K562 (cell line): ENCODE results near the gene PDE2A. TPM values are rescaled to one million over a fixed set of nuclear protein-coding genes. Genes with fewer than 3 reads are reported as not detected.
A peak's percentile ranks its signal among the peaks of the same experiment; 100 is the strongest.

Experiments used
- ATAC-seq: fragments of 200-7000 bp; cut with Tn5 transposase; 3 replicates; pipeline ENCODE4 v1.9.1; 2020; ENCODE audit warnings: moderate library complexity
- BruUV-seq: library from RNA; stranded (reverse); fragments of 400-500 nt; replicated peaks from 2 replicates; lab custom pipeline; 2021; lab: Mats Ljungman, UMichigan
- CTCF ChIA-PET: fragments of 300-600 bp; formaldehyde crosslinking; extraction: SDS; loops from one replicate; lab custom pipeline; 2021; ENCODE audit warnings: low intra/inter-chr PET ratio; lab: Yijun Ruan, JAX
- POLR2A ChIA-PET: fragments of 300-600, 350-650 bp; sonication (Branson Sonifier 250); formaldehyde crosslinking; extraction: SDS; loops from one replicate; lab custom pipeline; 2021; ENCODE audit warnings: antibody characterized with exemption, inconsistent platforms; lab: Yijun Ruan, JAX
- DNase-seq, 4 experiments: peaks; one replicate each; pipeline versions ENCODE4 v3.0.0 to v3.0.0-alpha.2; 2011 to 2018; ENCODE audit warnings: low spot score in 3 of 4, mixed read lengths in 3 of 4; ENCODE audit errors: extremely low read depth in 1 of 4
- FAIRE-seq: peaks from 2 replicates; lab custom pipeline; 2011; peaks lifted over from hg19 to GRCh38; lab: Jason Lieb, UNC
- H2AFZ ChIP-seq: 2 replicates; pipeline ENCODE4 v1.6.0; 2011; ENCODE audit warnings: low read depth, low read length, control low read depth, inconsistent platforms
- H3K27ac ChIP-seq: fragments of 200-600 bp; 3 replicates; pipeline ENCODE4 v1.8.0; 2011; ENCODE audit warnings: low read depth, mild to moderate bottlenecking, control low read depth, inconsistent platforms, low read length, moderate library complexity, mixed read lengths; ENCODE audit errors: extremely low read depth
- H3K27me3 ChIP-seq, 2 experiments: fragments of 300-600 bp in 1 of 2; 2 replicates in 1 of 2; 3 replicates in 1 of 2; pipeline versions ENCODE4 v1.6.0 to v1.8.0; 2011; ENCODE audit warnings: inconsistent platforms in 2 of 2, low read length in 2 of 2, mild to moderate bottlenecking in 1 of 2, mixed read lengths in 1 of 2, moderate library complexity in 1 of 2; ENCODE audit not compliant: control insufficient read depth in 2 of 2, insufficient read depth in 2 of 2
- H3K36me3 ChIP-seq: fragments of 300-600 bp; 3 replicates; pipeline ENCODE4 v1.8.0; 2011; ENCODE audit warnings: mild to moderate bottlenecking, low read length, inconsistent platforms; ENCODE audit not compliant: control insufficient read depth, insufficient read depth
- H3K4me1 ChIP-seq, 2 experiments: fragments of 200-600 bp in 1 of 2; replicated peaks in 1 of 2; 2 replicates in 1 of 2; 3 replicates in 1 of 2; pipeline versions ENCODE4 v1.5.1 to v1.8.0; 2011; ENCODE audit warnings: inconsistent platforms in 2 of 2, low read length in 2 of 2, mild to moderate bottlenecking in 1 of 2, mixed read lengths in 1 of 2, moderate library complexity in 1 of 2; ENCODE audit not compliant: control insufficient read depth in 2 of 2, insufficient read depth in 2 of 2
- H3K4me2 ChIP-seq: 2 replicates; pipeline ENCODE4 v1.6.1; 2011; ENCODE audit warnings: low read length, control low read depth, inconsistent platforms, mixed read lengths; ENCODE audit not compliant: insufficient read depth
- H3K4me3 ChIP-seq: fragments of 200-600 bp; sonication (generic), shearing (Covaris generic); 2 replicates; pipeline ENCODE4 v1.5.1; 2016; ENCODE audit warnings: control low read depth, inconsistent platforms
- H3K79me2 ChIP-seq: fragments of 200-600 bp; 3 replicates; pipeline ENCODE4 v1.8.0; 2011; ENCODE audit warnings: low read length, inconsistent platforms; ENCODE audit not compliant: control insufficient read depth, insufficient read depth
- H3K9ac ChIP-seq, 2 experiments: 2 replicates each; pipeline versions ENCODE4 v1.6.0 to v1.6.1; 2011; ENCODE audit warnings: low read depth in 2 of 2, low read length in 2 of 2, control low read depth in 1 of 2, inconsistent platforms in 1 of 2, mild to moderate bottlenecking in 1 of 2, mixed read lengths in 1 of 2; ENCODE audit not compliant: insufficient read depth in 1 of 2
- H3K9me1 ChIP-seq: one replicate; pipeline ENCODE4 v1.6.0; 2011; ENCODE audit warnings: inconsistent platforms, mild to moderate bottlenecking, low read length, moderate library complexity; ENCODE audit not compliant: control insufficient read depth, insufficient read depth
- H3K9me3 ChIP-seq: replicated peaks from 2 replicates; pipeline ENCODE4 v1.5.1; 2011; ENCODE audit warnings: low read depth, low read length, inconsistent platforms; ENCODE audit not compliant: control insufficient read depth, insufficient read depth
- H4K20me1 ChIP-seq: replicated peaks from 2 replicates; pipeline ENCODE4 v1.6.1; 2011; ENCODE audit warnings: low read length, inconsistent platforms, mixed read lengths; ENCODE audit not compliant: control insufficient read depth, insufficient read depth
- CEBPB ChIP-seq: fragments of 450-650 bp; IDR thresholded peaks from 2 replicates; pipeline ENCODE4 v1.6.1; 2016; ENCODE audit warnings: missing genetic modification characterization, missing compliant biosample characterization
- NFIC ChIP-seq: fragments of 450-650 bp; IDR thresholded peaks from 2 replicates; pipeline ENCODE4 v1.6.1; 2017; ENCODE audit warnings: mild to moderate bottlenecking, inconsistent platforms
- WGBS: fragments of 100-300 bp; shearing (Covaris generic); methylation state at CpG from one replicate; pipeline ENCODE4 v1.1.6; 2016; ENCODE audit warnings: low coverage, mixed read lengths; ENCODE audit not compliant: insufficient coverage; ENCODE audit errors: missing lambda C conversion rate; 5-methylcytosine and 5-hydroxymethylcytosine counted together
- in situ Hi-C: fragments of 300-500 bp; cut with MboI; formaldehyde crosslinking; loops from 4 replicates; pipeline ENCODE4 v1.15.0; 2018; ENCODE audit warnings: inconsistent platforms, mixed read lengths
- intact Hi-C: fragments of 100-400 bp; cut with micrococcal nuclease; formaldehyde crosslinking; loops from 2 replicates; pipeline ENCODE4 v1.14.2; 2022
- polyA plus RNA-seq, 8 experiments: library from polyadenylated mRNA; depleted of rRNA in 4 of 8; stranded (reverse) in 5 of 8; unstranded in 3 of 8; fragments of >200 nt; fragmentation: Nextera tagmentation in 2 of 8; fragmentation: Illumina TruSeq in 1 of 8; extraction: Ambion mirVana in 2 of 8; extraction: Trizol in 1 of 8; gene quantifications; 2 replicates each; pipeline versions ENCODE4 v1.2.1 to v1.2.3, GENCODE V29; 2011 to 2014; ENCODE audit warnings: inconsistent platforms in 1 of 8, missing spikeins in 1 of 8
- total RNA-seq, 7 experiments: library from RNA; depleted of rRNA in 6 of 7; stranded (reverse); fragments of >200 nt in 6 of 7; fragmentation: Illumina TruSeq in 2 of 7; extraction: Trizol in 2 of 7; gene quantifications; 2 replicates each; pipeline versions ENCODE4 v1.2.1 to v1.2.3, GENCODE V29; 2011 to 2021; ENCODE audit warnings: low replicate concordance in 1 of 7
- TF ChIP-seq, protein P1 (sequence below): fragments of 250-450 bp; sonication (Bioruptor Pico); IDR thresholded peaks from 2 replicates; pipeline ENCODE4 v1.5.0; 2021
- TF ChIP-seq, protein P2 (sequence below): sonication (generic); formaldehyde crosslinking; IDR thresholded peaks from 2 replicates; pipeline ENCODE4 v1.8.0; 2023; ENCODE audit warnings: mild to moderate bottlenecking, missing genetic modification reagents

The PDE2A gene
- total and polyA plus RNA-seq, 9 of the 15 experiments (the other 6 are each of a cell fraction or from before 2014, with no cell fraction given): 0.07 to 15.2 (median 1.6) TPM; not detected in 1

- Histone ChIP-seq H3K36me3 (no peaks in the 10 kb centered on the region), H3K4me3 (no peak overlapping the region), H3K27ac (no peak overlapping the region), H2AFZ (no peak overlapping the region), H3K9me3 (no peaks in the 10 kb centered on the region), H4K20me1 (no peaks in the 10 kb centered on the region; the same call in 1 of the 2 replicates), H3K9me1 (no peaks in the 10 kb centered on the region), H3K4me2 (no peak overlapping the region), H3K27me3 (peaks cover 18 to 52% of the 10 kb centered on the region in 2 experiments; a peak in 4 of 5 replicates), H3K4me1 (peaks cover 13 to 21% of the 10 kb centered on the region in 2 experiments), H3K79me2 (no peaks in the 10 kb centered on the region), H3K9ac (peak overlapping the region in 1 of 2 experiments; percentile 56; a peak in 2 of 4 replicates)
- FAIRE-seq: no peak
- ChIA-PET POLR2A (interaction anchor here (0.9 kb wide), 1 partner anchor 11 kb away, joined by 3 read pairs; no protein-coding TSS in a partner anchor), CTCF (interaction anchor here (0.7 kb wide), 1 partner anchor 45 kb away, joined by 3 read pairs; no protein-coding TSS in a partner anchor)
- intact Hi-C loops: no loop called here
- TF ChIP-seq, protein P1, sequence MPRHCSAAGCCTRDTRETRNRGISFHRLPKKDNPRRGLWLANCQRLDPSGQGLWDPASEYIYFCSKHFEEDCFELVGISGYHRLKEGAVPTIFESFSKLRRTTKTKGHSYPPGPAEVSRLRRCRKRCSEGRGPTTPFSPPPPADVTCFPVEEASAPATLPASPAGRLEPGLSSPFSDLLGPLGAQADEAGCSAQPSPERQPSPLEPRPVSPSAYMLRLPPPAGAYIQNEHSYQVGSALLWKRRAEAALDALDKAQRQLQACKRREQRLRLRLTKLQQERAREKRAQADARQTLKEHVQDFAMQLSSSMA: no peak
- peak; percentile 38; the same call in 1 of the 2 replicates for TF ChIP-seq CEBPB
- WGBS: 26% methylated on average over 9 of the region's 9 CpGs
- in situ Hi-C loops: no loop called here
- ATAC-seq: no peak
- DNase-seq: no peak
- no TSS peak for BruUV-seq
These were observed 38.8 kb downstream of the PDE2A start for GRCh38 chr11:72635309-72635915.

- Histone ChIP-seq H3K36me3 (no peaks in the 10 kb centered on the region), H2AFZ (no peak overlapping the region; the same call in 1 of the 2 replicates), H3K9me1 (no peaks in the 10 kb centered on the region), H3K4me2 (no peak overlapping the region), H3K9ac (no peak overlapping the region), H3K9me3 (no peaks in the 10 kb centered on the region), H3K4me3 (no peak overlapping the region), H3K4me1 (peaks cover 13 to 21% of the 10 kb centered on the region in 2 experiments), H3K27ac (no peak overlapping the region), H3K79me2 (no peaks in the 10 kb centered on the region), H4K20me1 (no peaks in the 10 kb centered on the region), H3K27me3 (peaks cover 10 to 44% of the 10 kb centered on the region in 2 experiments; a peak in 4 of 5 replicates)
- BruUV-seq: no TSS peak
- POLR2A ChIA-PET: interaction anchor here (0.9 kb wide), 1 partner anchor 11 kb away, joined by 3 read pairs; no protein-coding TSS in a partner anchor
- in situ Hi-C loops: no loop called here
- WGBS: 40% methylated on average over 7 of the region's 7 CpGs
- FAIRE-seq (no peak), ATAC-seq (no peak), DNase-seq (no peak)
- intact Hi-C loops: no loop called here
- CTCF ChIA-PET: no interaction called here
- TF ChIP-seq NFIC: peak; percentile 67
- TF ChIP-seq, protein P2, sequence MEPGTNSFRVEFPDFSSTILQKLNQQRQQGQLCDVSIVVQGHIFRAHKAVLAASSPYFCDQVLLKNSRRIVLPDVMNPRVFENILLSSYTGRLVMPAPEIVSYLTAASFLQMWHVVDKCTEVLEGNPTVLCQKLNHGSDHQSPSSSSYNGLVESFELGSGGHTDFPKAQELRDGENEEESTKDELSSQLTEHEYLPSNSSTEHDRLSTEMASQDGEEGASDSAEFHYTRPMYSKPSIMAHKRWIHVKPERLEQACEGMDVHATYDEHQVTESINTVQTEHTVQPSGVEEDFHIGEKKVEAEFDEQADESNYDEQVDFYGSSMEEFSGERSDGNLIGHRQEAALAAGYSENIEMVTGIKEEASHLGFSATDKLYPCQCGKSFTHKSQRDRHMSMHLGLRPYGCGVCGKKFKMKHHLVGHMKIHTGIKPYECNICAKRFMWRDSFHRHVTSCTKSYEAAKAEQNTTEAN (CRISPR knock-in tag): no peak
These were observed 39.6 kb downstream of the PDE2A start for GRCh38 chr11:72634472-72635095.
